ENCODE measurements around the gene PNKP.

PNKP gene

DNA sequence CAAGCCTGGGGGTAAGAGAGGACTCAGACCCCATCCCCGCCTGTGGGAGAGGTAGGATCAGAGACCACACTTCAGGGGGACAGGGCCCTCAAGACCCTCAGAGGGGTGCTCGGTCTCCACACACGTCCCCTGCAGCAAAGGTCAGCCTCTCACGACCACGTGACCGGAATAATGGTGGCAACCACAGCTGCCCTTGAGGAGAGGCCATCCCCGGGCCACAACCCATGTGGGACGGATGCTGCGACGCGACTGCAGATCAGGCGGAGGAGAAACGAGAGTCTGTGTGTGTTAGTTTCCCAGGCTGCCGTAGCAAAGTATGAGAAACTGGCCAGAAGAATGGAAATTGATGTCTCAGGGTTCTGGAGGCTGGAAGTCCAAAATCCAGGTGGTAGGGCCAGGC, 40.3 kb downstream of the PNKP start:
- H3K9me3 ChIP-seq (ENCODE audit: insufficient read depth, low read length): no peaks in the 10 kb centered on the region
- no peaks in the 10 kb centered on the region for H3K9me2 ChIP-seq (replicated peaks; ENCODE audit: insufficient read depth, low read length)
- no peaks in the 10 kb centered on the region for H4K20me1 ChIP-seq (ENCODE audit: low read depth, low read length)
- H3F3A ChIP-seq (ENCODE audit: insufficient read depth): peaks cover 10% of the 10 kb centered on the region
- H3K79me2 ChIP-seq (ENCODE audit: insufficient read depth, low read length): peaks cover 31% of the 10 kb centered on the region
- H3K4me2 ChIP-seq (ENCODE audit: low read depth, low read length, poor library complexity, severe bottlenecking): no peak overlapping the region
- H3K9ac ChIP-seq (ENCODE audit: low read length): no peak overlapping the region
- no peaks in the 10 kb centered on the region for H3K36me3 ChIP-seq (ENCODE audit: low read length)
- TF ChIP-seq, protein P1, sequence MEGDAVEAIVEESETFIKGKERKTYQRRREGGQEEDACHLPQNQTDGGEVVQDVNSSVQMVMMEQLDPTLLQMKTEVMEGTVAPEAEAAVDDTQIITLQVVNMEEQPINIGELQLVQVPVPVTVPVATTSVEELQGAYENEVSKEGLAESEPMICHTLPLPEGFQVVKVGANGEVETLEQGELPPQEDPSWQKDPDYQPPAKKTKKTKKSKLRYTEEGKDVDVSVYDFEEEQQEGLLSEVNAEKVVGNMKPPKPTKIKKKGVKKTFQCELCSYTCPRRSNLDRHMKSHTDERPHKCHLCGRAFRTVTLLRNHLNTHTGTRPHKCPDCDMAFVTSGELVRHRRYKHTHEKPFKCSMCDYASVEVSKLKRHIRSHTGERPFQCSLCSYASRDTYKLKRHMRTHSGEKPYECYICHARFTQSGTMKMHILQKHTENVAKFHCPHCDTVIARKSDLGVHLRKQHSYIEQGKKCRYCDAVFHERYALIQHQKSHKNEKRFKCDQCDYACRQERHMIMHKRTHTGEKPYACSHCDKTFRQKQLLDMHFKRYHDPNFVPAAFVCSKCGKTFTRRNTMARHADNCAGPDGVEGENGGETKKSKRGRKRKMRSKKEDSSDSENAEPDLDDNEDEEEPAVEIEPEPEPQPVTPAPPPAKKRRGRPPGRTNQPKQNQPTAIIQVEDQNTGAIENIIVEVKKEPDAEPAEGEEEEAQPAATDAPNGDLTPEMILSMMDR (IDR thresholded peaks at IDR 0.05; ENCODE audit: insufficient read depth, low read length, poor library complexity, severe bottlenecking): no peak
- no peak for TF ChIP-seq EZH2phosphoT487 (conservative IDR thresholded peaks at IDR 0.05; ENCODE audit: low read length)
- H2AFZ ChIP-seq (ENCODE audit: low read depth, low read length, severe bottlenecking): no peak overlapping the region
- no peak overlapping the region for H3K4me3 ChIP-seq (ENCODE audit: insufficient read depth, low read length, poor library complexity, severe bottlenecking)
- H3K27ac ChIP-seq (ENCODE audit: low read depth, low read length): no peak overlapping the region
- H3K27me3 ChIP-seq (ENCODE audit: low read length): no peaks in the 10 kb centered on the region

GRCh38 chr19:49824662-49825061, 42.7 kb downstream of the PNKP start:
- Histone ChIP-seq H3K9ac (ENCODE audit: low read length) (no peak overlapping the region), H3K36me3 (ENCODE audit: low read length) (no peaks in the 10 kb centered on the region), H3K79me2 (ENCODE audit: insufficient read depth, low read length) (peaks cover 45% of the 10 kb centered on the region), H3K27ac (ENCODE audit: low read depth, low read length) (peak overlapping the region; percentile 88), H3K27me3 (ENCODE audit: low read length) (no peaks in the 10 kb centered on the region), H2AFZ (ENCODE audit: low read depth, low read length, severe bottlenecking) (no peak overlapping the region), H3K4me3 (ENCODE audit: insufficient read depth, low read length, poor library complexity, severe bottlenecking) (no peak overlapping the region), H3K9me3 (ENCODE audit: insufficient read depth, low read length) (no peaks in the 10 kb centered on the region), H4K20me1 (ENCODE audit: low read depth, low read length) (no peaks in the 10 kb centered on the region), H3F3A (ENCODE audit: insufficient read depth) (peaks cover 19% of the 10 kb centered on the region), H3K9me2 (replicated peaks; ENCODE audit: insufficient read depth, low read length) (no peaks in the 10 kb centered on the region), H3K4me2 (ENCODE audit: low read depth, low read length, poor library complexity, severe bottlenecking) (no peak overlapping the region)
- TF ChIP-seq, protein P1 (IDR thresholded peaks at IDR 0.05; ENCODE audit: insufficient read depth, low read length, poor library complexity, severe bottlenecking): no peak
- no peak for TF ChIP-seq EZH2phosphoT487 (conservative IDR thresholded peaks at IDR 0.05; ENCODE audit: low read length)

DNA sequence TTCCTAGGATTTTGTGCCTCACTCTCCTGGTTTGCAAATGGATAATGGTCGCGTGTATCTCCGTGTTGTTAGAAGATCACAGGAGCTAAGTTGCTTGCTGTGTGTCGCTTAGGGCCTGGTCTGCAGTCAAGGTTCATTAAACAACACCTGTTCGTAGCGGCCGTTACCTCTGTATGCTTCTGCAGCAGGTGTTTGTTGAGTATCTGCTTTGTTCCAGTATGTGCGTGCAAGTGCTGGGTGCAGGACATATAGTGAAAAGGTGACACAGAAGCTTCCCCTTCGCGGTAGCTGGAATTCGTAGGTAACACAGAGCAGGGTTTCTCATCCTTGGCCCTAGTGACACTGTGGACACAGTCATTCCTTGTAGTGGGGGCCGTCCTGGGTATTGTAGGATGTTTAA, 43.9 kb downstream of the PNKP start:
- no peaks in the 10 kb centered on the region for H3K36me3 ChIP-seq (ENCODE audit: low read length)
- H3K79me2 ChIP-seq (ENCODE audit: insufficient read depth, low read length): peaks cover 57% of the 10 kb centered on the region
- no peaks in the 10 kb centered on the region for H3K9me3 ChIP-seq (ENCODE audit: insufficient read depth, low read length)
- TF ChIP-seq EZH2phosphoT487 (conservative IDR thresholded peaks at IDR 0.05; ENCODE audit: low read length): no peak
- TF ChIP-seq, protein P1 (IDR thresholded peaks at IDR 0.05; ENCODE audit: insufficient read depth, low read length, poor library complexity, severe bottlenecking): no peak
- no peak overlapping the region for H3K4me3 ChIP-seq (ENCODE audit: insufficient read depth, low read length, poor library complexity, severe bottlenecking)
- no peak overlapping the region for H2AFZ ChIP-seq (ENCODE audit: low read depth, low read length, severe bottlenecking)
- H4K20me1 ChIP-seq (ENCODE audit: low read depth, low read length): no peaks in the 10 kb centered on the region
- H3K27ac ChIP-seq (ENCODE audit: low read depth, low read length): peak overlapping the region; percentile 88
- peak overlapping the region; percentile 54 for H3K4me2 ChIP-seq (ENCODE audit: low read depth, low read length, poor library complexity, severe bottlenecking)
- H3K9ac ChIP-seq (ENCODE audit: low read length): peak overlapping the region; percentile 38; the same call in 1 of the 2 replicates
- H3K27me3 ChIP-seq (ENCODE audit: low read length): no peaks in the 10 kb centered on the region
- no peaks in the 10 kb centered on the region for H3K9me2 ChIP-seq (replicated peaks; ENCODE audit: insufficient read depth, low read length)
- H3F3A ChIP-seq (ENCODE audit: insufficient read depth): peaks cover 19% of the 10 kb centered on the region
